CD4-positive, CD25-positive, alpha-beta regulatory T cell (primary cell): ENCODE measurements around the gene PMEPA1. TPM values are rescaled to one million over a fixed set of nuclear protein-coding genes. Genes with fewer than 3 reads are reported as not detected.

ENCODE experiments used
- ATAC-seq, 2 donors: fragments of 150-1000 bp; cut with Tn5 transposase; one replicate each; pipeline ENCODE4 v1.10.0; 2021; ENCODE audit warnings: low read depth in 2 of 2, moderate number of reproducible peaks in 2 of 2, moderate library complexity in 1 of 2
- DNase-seq, 3 donors: peaks; one replicate each; pipeline versions ENCODE4 v3.0.0 to v3.0.0-alpha.2; 2012 to 2022; ENCODE audit warnings: mixed read lengths in 1 of 3
- H3K27ac ChIP-seq: one replicate; pipeline ENCODE4 v1.7.0; 2013; ENCODE audit warnings: mild to moderate bottlenecking, low read length; ENCODE audit not compliant: insufficient read depth, poor library complexity, severe bottlenecking
- H3K27me3 ChIP-seq: one replicate; pipeline ENCODE4 v1.7.0; 2013; ENCODE audit warnings: low read length; ENCODE audit not compliant: control insufficient read depth, insufficient read depth
- H3K36me3 ChIP-seq: one replicate; pipeline ENCODE4 v1.7.0; 2013; ENCODE audit warnings: mild to moderate bottlenecking, low read length, moderate library complexity; ENCODE audit not compliant: control insufficient read depth, insufficient read depth
- H3K4me1 ChIP-seq: 2 replicates; pipeline ENCODE4 v1.7.0; 2013; ENCODE audit warnings: mild to moderate bottlenecking, low read length; ENCODE audit not compliant: insufficient read depth, control insufficient read depth, poor library complexity, severe bottlenecking
- H3K4me3 ChIP-seq: one replicate; pipeline ENCODE4 v1.7.0; 2013; ENCODE audit warnings: low read depth, mild to moderate bottlenecking, low read length, moderate library complexity
- H3K9me3 ChIP-seq, 2 experiments: 1 replicate in 1 of 2; 2 replicates in 1 of 2; pipeline ENCODE4 v1.7.0; 2013; ENCODE audit warnings: low read length in 2 of 2, mild to moderate bottlenecking in 1 of 2, moderate library complexity in 1 of 2; ENCODE audit not compliant: control insufficient read depth in 2 of 2
- H3K27ac Mint-ChIP-seq, 3 donors: one replicate each; pipeline ENCODE4 v1.8.0; 2020 to 2022; ENCODE audit warnings: mild to moderate bottlenecking in 3 of 3, mixed read lengths in 3 of 3, moderate library complexity in 2 of 3
- H3K27me3 Mint-ChIP-seq: one replicate; pipeline ENCODE4 v1.8.0; 2022; ENCODE audit warnings: mild to moderate bottlenecking, mixed read lengths
- H3K36me3 Mint-ChIP-seq: one replicate; pipeline ENCODE4 v1.8.0; 2020; ENCODE audit warnings: mixed read lengths
- H3K4me1 Mint-ChIP-seq, 4 donors: one replicate each; pipeline ENCODE4 v1.8.0; 2020 to 2022; ENCODE audit warnings: mixed read lengths in 4 of 4, mild to moderate bottlenecking in 1 of 4
- H3K4me3 Mint-ChIP-seq, 4 donors: one replicate each; pipeline ENCODE4 v1.8.0; 2020 to 2022; ENCODE audit warnings: mild to moderate bottlenecking in 4 of 4, mixed read lengths in 4 of 4, moderate library complexity in 3 of 4
- H3K9me3 Mint-ChIP-seq, 7 donors: one replicate each; pipeline ENCODE4 v1.8.0; 2020 to 2022; ENCODE audit warnings: mixed read lengths in 7 of 7, mild to moderate bottlenecking in 3 of 7, moderate library complexity in 2 of 7
- polyA plus RNA-seq, 4 donors: library from polyadenylated mRNA; unstranded; fragments of 300-500 nt; fragmentation: Illumina TruSeq; gene quantifications; one replicate each; pipeline ENCODE4 v1.2.3, GENCODE V29; 2021
- total RNA-seq: library from RNA; stranded (reverse); gene quantifications from one replicate; pipeline ENCODE4 v1.2.3, GENCODE V29; 2022

Gene PMEPA1
- total and polyA plus RNA-seq, 5 donors from 2014 or later = 0.36 to 4.0 (median 0.86) TPM

DNA sequence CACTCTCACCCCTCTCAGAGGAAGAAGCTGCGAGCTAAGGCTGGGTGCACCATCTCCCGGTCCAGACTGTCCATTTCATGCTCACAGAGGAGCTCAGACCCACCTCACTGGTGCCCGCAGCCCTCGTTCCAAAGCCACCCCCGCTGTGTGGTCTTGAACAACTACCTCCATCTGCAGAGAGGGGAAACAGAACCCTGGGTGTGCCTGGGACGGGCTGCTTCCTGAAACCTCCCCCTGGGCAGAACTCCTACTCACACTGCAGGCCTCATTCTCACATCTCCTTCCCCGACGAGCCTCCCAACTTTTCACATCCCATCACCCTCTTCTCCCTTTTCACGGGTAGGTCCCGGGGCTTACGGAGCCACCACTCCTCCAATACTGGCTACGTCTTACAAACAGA is 18.1 kb downstream of the PMEPA1 start:
- ATAC-seq = no peak
- Mint-ChIP-seq H3K27me3 (no peaks in the 10 kb centered on the region), H3K9me3 (no peaks in the 10 kb centered on the region), H3K4me1 (peaks cover 0 to 8% (median 0%) of the 10 kb centered on the region in 4 donors), H3K27ac (peak overlapping the region in 1 of 3 donors; percentile 78), H3K4me3 (no peak overlapping the region), H3K36me3 (no peaks in the 10 kb centered on the region)
- no peak overlapping the region for H3K27ac ChIP-seq
- no peaks in the 10 kb centered on the region for H3K4me1 ChIP-seq
- H3K27me3 ChIP-seq = no peaks in the 10 kb centered on the region
- DNase-seq = no peak
- no peak overlapping the region for H3K4me3 ChIP-seq
- H3K9me3 ChIP-seq = no peaks in the 10 kb centered on the region
- no peaks in the 10 kb centered on the region for H3K36me3 ChIP-seq

DNA sequence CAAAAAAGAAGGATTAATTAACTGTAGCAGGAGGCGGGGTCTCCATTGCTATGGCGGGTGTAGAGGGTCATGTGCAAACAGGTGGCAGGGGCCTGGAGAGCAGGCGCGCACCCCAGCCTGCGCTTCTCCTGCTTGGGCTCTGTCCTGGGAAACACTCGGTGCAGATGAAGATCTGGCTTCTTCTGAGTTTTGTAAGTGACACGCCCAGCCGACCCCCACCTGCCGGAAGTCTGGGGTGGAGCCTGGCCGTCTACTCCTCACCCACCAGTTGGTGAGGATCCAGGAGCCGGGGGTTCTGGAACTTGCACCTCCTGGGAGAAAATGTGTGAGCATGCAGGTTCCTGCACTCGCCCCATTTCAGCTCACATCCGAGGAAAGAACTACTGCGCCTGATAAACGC is 19.3 kb downstream of the PMEPA1 start:
- Mint-ChIP-seq H3K27me3 (peaks cover 2% of the 10 kb centered on the region), H3K36me3 (no peaks in the 10 kb centered on the region), H3K9me3 (no peaks in the 10 kb centered on the region), H3K27ac (no peak overlapping the region), H3K4me1 (peaks cover 0 to 8% (median 0%) of the 10 kb centered on the region in 4 donors), H3K4me3 (no peak overlapping the region)
- no peak for DNase-seq
- Histone ChIP-seq H3K4me1 (no peaks in the 10 kb centered on the region), H3K36me3 (no peaks in the 10 kb centered on the region), H3K4me3 (no peak overlapping the region), H3K9me3 (no peaks in the 10 kb centered on the region), H3K27me3 (no peaks in the 10 kb centered on the region), H3K27ac (no peak overlapping the region)
- no peak for ATAC-seq

DNA sequence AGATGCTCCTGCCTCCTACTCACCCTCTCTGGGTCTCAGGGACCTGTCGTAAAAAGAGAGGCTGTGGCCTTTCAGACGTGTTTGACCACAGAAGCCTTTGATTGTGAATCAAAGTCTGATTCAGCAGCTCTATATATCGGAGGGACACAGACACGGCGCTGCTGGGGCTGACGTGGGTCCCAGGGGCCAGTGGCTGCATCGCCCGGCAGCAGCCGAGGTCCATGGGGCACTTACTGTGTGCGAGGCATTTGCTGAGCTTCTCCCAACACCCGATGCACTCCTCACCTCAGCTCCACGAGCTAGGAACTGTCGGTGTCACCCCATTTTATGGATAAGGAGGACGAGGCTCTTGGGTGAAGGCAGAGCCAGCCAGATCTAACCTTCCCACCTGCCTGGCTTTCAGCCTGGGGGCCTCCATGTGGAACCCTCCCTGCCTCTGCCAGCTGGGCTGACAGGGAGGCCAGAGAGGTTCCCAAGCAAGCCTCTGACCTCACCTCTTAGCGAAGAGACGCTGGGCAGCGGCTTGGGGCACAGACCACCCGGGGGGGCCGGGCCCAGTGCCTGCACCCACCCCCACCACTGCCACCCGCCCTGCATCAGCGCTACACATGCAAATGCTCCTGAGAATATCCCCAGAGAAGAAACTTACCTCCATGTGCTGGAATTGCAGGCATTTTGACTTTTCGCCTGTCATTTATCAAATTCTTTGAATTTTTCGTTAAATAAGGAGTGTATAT is 19.9 kb downstream of the PMEPA1 start:
- Mint-ChIP-seq H3K4me1 (peaks cover 0 to 8% (median 0%) of the 10 kb centered on the region in 4 donors), H3K4me3 (no peak overlapping the region), H3K27me3 (peaks cover 5% of the 10 kb centered on the region), H3K36me3 (no peaks in the 10 kb centered on the region), H3K9me3 (no peaks in the 10 kb centered on the region), H3K27ac (no peak overlapping the region)
- H3K36me3 ChIP-seq = no peaks in the 10 kb centered on the region
- H3K4me1 ChIP-seq = no peaks in the 10 kb centered on the region
- H3K4me3 ChIP-seq = no peak overlapping the region
- no peak for ATAC-seq
- no peak for DNase-seq
- no peaks in the 10 kb centered on the region for H3K27me3 ChIP-seq
- no peak overlapping the region for H3K27ac ChIP-seq
- H3K9me3 ChIP-seq = no peaks in the 10 kb centered on the region

DNA sequence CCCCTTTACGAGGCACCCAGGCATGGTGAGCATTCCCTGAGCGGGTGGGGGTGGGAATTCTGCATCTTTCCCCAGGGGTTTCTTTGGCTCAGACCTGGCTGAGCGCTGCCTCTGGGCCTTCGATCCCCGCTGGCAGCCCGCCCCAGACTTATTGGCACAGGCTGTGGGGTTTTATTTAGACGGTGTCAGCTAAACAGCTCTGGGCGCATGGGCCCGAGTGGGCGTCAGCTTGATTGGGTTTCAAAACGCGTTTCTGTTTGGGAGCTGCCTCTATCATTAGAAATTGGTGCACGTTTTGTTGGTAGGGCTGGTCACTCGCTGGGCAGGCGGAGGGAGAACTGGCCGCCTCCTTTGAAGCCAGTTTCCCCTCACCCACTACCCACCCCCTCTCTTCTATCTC is 21.0 kb downstream of the PMEPA1 start:
- Histone ChIP-seq H3K4me3 (no peak overlapping the region), H3K36me3 (no peaks in the 10 kb centered on the region), H3K27ac (no peak overlapping the region), H3K9me3 (no peaks in the 10 kb centered on the region), H3K27me3 (no peaks in the 10 kb centered on the region), H3K4me1 (no peaks in the 10 kb centered on the region)
- no peak overlapping the region for H3K4me3 Mint-ChIP-seq
- no peak overlapping the region for H3K27ac Mint-ChIP-seq
- H3K36me3 Mint-ChIP-seq = no peaks in the 10 kb centered on the region
- H3K27me3 Mint-ChIP-seq = peaks cover 5% of the 10 kb centered on the region
- peaks cover 0 to 8% (median 0%) of the 10 kb centered on the region in 4 donors for H3K4me1 Mint-ChIP-seq
- ATAC-seq = no peak
- H3K9me3 Mint-ChIP-seq = no peaks in the 10 kb centered on the region
- DNase-seq = no peak

DNA sequence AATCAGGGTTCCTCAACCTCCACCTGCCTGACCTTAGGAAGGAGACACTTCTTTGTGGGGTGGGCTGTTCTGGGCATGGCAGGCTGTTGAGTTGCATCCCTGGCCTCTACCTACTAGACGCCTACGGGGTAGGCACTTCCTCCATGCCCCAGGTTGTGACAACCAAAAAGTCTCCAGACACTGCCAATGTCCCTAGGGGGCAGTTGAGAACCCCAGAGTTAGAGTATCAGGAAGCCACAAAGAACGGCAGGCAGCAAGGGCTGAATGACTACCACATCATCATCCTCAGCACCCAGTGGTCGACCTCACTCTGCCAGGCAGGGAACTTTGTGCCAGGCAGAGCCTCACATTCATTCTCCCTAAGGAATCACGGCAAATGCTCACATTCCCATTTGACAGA is 21.5 kb downstream of the PMEPA1 start:
- Mint-ChIP-seq H3K27ac (no peak overlapping the region), H3K27me3 (peaks cover 5% of the 10 kb centered on the region), H3K4me3 (no peak overlapping the region), H3K9me3 (no peaks in the 10 kb centered on the region), H3K36me3 (no peaks in the 10 kb centered on the region), H3K4me1 (peaks cover 0 to 6% (median 0%) of the 10 kb centered on the region in 4 donors)
- Histone ChIP-seq H3K4me1 (no peaks in the 10 kb centered on the region), H3K9me3 (no peaks in the 10 kb centered on the region), H3K36me3 (no peaks in the 10 kb centered on the region), H3K27ac (no peak overlapping the region), H3K27me3 (no peaks in the 10 kb centered on the region), H3K4me3 (no peak overlapping the region)
- ATAC-seq = no peak
- DNase-seq = no peak

DNA sequence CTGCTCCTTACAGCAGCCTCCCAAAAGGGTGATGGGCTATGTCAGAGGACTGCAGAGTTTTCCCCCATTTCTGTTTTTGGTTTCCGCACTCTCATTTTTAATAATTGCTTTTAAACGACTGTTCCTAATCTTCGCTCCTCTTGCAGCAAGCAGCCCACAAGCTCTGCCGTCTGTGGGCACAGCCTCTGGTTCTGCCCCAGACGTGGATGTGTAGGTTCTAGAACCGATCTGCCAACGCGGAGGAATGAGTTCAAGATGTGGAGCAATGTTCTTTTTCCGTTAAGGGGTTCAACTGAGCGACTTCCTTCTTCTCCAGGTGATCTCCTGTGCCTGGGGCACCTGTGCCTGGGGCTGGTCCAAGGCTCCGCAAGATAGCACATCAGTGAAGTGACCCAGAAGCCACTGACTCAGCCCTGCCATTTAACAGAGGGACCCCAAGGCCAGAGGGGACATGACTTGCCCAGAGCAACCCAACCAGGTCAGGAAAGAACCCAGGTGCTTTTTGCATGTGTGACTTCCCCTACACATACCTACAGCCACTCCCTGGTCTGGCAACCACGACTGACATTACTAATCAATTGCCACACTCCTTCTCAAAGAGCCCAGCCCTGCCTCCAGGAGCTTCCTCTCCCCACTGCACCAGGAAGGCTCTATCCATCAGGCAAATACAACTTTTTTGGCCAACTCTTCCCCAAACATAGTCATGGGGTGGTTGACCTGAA is 22.7 kb downstream of the PMEPA1 start:
- H3K27ac ChIP-seq = no peak overlapping the region
- DNase-seq = no peak
- no peak overlapping the region for H3K4me3 ChIP-seq
- no peaks in the 10 kb centered on the region for H3K36me3 ChIP-seq
- ATAC-seq = no peak
- H3K4me3 Mint-ChIP-seq = no peak overlapping the region
- peaks cover 0 to 6% (median 0%) of the 10 kb centered on the region in 4 donors for H3K4me1 Mint-ChIP-seq
- H3K9me3 Mint-ChIP-seq = no peaks in the 10 kb centered on the region
- no peaks in the 10 kb centered on the region for H3K9me3 ChIP-seq
- no peak overlapping the region for H3K27ac Mint-ChIP-seq
- H3K27me3 Mint-ChIP-seq = peaks cover 5% of the 10 kb centered on the region
- H3K36me3 Mint-ChIP-seq = no peaks in the 10 kb centered on the region
- no peaks in the 10 kb centered on the region for H3K27me3 ChIP-seq
- no peaks in the 10 kb centered on the region for H3K4me1 ChIP-seq

DNA sequence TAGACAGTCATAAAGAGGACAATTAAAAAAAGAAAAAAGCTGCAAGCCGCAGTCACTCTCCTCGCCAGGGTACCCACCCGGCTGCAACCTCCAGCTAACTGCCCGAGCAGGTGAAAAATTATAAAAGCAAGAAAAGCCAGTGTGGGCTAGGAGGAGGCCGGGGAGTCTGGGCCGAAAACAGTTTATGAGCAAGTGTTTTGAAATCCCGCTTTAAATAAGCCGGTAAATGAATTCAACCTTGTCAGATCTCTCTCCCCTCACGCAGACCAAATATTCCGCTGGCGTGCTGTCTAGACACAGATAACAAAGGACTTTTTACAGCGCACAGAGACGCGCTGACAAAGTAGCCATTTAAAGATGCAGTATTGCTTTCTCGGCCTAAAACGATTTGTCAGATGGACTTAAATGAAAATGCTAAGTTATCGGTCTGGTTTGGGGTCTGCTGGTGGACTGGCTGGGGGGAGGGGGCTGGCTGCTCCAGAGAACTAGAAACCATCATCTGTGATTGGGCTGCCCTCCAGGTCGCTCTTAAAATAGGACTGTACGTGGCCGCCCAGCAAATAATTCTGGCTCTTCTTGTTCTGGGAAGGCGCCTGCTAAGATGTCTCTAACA is 24.6 kb downstream of the PMEPA1 start:
- DNase-seq (no peak), ATAC-seq (no peak)
- H3K36me3 ChIP-seq = no peaks in the 10 kb centered on the region
- H3K4me3 ChIP-seq = no peak overlapping the region
- H3K9me3 ChIP-seq = no peaks in the 10 kb centered on the region
- H3K4me1 ChIP-seq = no peaks in the 10 kb centered on the region
- Mint-ChIP-seq H3K9me3 (no peaks in the 10 kb centered on the region), H3K36me3 (no peaks in the 10 kb centered on the region), H3K4me1 (peaks cover 0 to 15% (median 6%) of the 10 kb centered on the region in 4 donors), H3K27me3 (peaks cover 5% of the 10 kb centered on the region), H3K4me3 (no peak overlapping the region), H3K27ac (no peak overlapping the region)
- no peaks in the 10 kb centered on the region for H3K27me3 ChIP-seq
- no peak overlapping the region for H3K27ac ChIP-seq
